Left kidney (tissue), 2 donors: ENCODE data around the gene ME2. TPM values are rescaled to one million over a fixed set of nuclear protein-coding genes. Genes with fewer than 3 reads are reported as not detected.
"Not testable (repeated sequence)": the region's sequence is repeated elsewhere in the genome, so short reads cannot be mapped to it uniquely, and the experiment has no call there.

ENCODE experiments used
- DNase-seq: peaks from one replicate; pipeline ENCODE4 v3.0.0-alpha.2; 2013
- polyA plus RNA-seq: library from polyadenylated mRNA; unstranded; fragments of 120-200 nt; gene quantifications from one replicate; pipeline ENCODE4 v1.2.1, GENCODE V29; 2013; ENCODE audit not compliant: insufficient read length

ME2 gene
- polyA plus RNA-seq, 1 donor, result 39.3 TPM

- not testable (repeated sequence) for DNase-seq
Measured at GRCh38 chr18:50972404-50972803, 93.5 kb downstream of the ME2 start.

GRCh38 chr18:50973367-50974126, 94.6 kb downstream of the ME2 start:
- no peak for DNase-seq

DNA sequence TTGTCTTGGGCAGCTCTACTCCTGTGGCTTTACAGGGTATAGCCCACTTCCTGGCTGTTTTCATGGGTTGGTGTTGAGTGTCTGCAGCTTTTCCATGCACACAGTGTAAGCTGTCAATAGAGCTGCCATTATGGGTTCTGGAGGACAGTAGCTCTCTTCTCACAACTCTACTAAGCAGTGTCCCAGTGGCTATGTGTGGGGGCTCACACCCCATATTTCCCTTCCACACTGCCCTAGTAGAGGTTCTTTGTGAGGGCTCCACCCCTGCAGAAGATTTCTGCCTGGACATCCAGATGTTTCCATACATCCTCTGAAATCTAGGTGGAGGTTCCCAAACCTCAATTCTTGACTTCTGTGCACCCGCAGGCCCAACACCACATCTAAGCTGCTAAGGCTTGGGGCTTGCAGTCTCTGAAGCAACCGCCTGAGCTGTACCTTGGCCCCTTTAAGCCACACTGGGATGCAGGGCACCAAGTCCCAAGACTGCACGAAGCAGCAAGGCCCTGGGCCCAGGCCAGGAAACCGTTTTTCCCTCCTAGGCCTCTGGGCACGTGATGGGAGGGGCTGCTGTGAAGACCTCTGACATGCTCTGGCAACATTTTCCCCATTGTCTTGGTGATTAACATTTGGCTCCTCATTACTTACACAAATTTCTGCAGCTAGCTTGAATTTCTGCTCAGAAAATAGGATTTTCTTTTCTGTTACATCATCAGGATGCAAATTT, 98.3 kb downstream of the ME2 start:
- DNase-seq, result no peak

GRCh38 chr18:50981381-50981780, 102.5 kb downstream of the ME2 start:
- DNase-seq, result no peak

GRCh38 chr18:50982086-50982801, 103.3 kb downstream of the ME2 start:
- DNase-seq, result no peak

GRCh38 chr18:50982802-50983179, 103.9 kb downstream of the ME2 start:
- no peak for DNase-seq

- DNase-seq, result no peak
Measured at GRCh38 chr18:50986360-50987087, 107.6 kb downstream of the ME2 start.

- no peak for DNase-seq
Measured at GRCh38 chr18:50987261-50987660, 108.3 kb downstream of the ME2 start.

DNA sequence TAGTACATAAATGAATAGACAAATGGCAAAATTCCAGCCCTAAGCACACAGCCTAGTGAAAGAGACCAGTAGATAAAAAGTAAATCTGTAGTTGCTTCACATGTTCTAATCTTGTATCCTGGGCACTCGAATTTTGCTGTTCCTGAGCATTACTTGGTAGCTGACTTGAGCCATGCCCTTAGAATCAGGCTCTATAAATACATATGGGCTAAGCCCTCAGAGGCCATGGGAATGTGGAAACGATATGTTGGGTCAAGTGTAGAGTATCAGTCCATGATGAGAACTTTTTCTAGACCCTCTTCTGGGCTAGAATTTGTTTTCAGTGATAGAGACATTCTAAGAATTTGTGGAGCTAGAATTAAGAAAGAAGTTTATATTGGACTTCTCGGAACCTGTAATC, 110.8 kb downstream of the ME2 start:
- DNase-seq, result no peak

- DNase-seq, result no peak
Measured at GRCh38 chr18:50992351-50992762, 113.4 kb downstream of the ME2 start.

GRCh38 chr18:50994031-50994430, 115.1 kb downstream of the ME2 start:
- DNase-seq, result no peak

GRCh38 chr18:51003174-51003573, 124.3 kb downstream of the ME2 start:
- not testable (repeated sequence) for DNase-seq

Other genes with a start within 250 kb of the ME2 start
- 2.2 TPM for gene MRO, start 59.1 kb upstream of the ME2 start, polyA plus RNA-seq
- 18.4 TPM for gene ELAC1, start 88.9 kb downstream of the ME2 start, polyA plus RNA-seq
- 184 TPM for gene SMAD4, start 151.1 kb downstream of the ME2 start, polyA plus RNA-seq